NT2/D1 (cell line): ENCODE results near the gene PIGU.

Experiments
- YY1 ChIP-seq: IDR thresholded peaks from 2 replicates; pipeline ENCODE4 v1.6.1; 2011; ENCODE audit not compliant: insufficient read length, insufficient read depth
- ZNF274 ChIP-seq: IDR thresholded peaks from 2 replicates; pipeline ENCODE4 v1.6.1; 2011; ENCODE audit warnings: mild to moderate bottlenecking, low read depth, low read length

DNA sequence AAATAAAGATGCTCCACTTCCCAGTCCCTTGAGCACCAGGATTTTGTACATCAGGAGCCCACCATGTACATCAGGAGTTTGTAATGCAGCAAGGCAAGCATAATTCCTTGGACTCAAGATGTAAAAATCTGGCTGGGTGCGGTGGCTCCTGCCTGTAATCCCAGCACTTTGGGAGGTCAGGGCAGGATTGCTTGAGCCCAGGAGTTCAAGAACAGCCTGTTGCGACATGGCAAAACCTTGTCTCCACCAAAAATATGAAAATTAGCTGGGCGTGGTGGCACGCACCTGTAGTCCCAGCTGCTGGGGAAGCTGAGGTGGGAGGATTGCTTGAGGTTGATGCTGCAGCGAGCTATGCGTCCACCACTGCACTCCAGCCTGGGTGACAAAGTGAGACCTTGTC is 134.5 kb downstream of the PIGU start:
- no peak for TF ChIP-seq ZNF274
- TF ChIP-seq YY1: no peak
